DND-41 (cell line): ENCODE data around the gene OR14K1.

Experiments used
- ATAC-seq: fragments of 200-7000 bp; cut with Tn5 transposase; 3 replicates; pipeline ENCODE4 v1.9.1; 2021; ENCODE audit warnings: low read depth; ENCODE audit not compliant: insufficient read depth
- DNase-seq: peaks from one replicate; pipeline ENCODE4 v3.0.0-alpha.2; 2020
- H2AFZ ChIP-seq: 2 replicates; pipeline ENCODE4 v1.6.0; 2012; ENCODE audit warnings: low read depth, low read length
- H3K27ac ChIP-seq: 2 replicates; pipeline ENCODE4 v1.5.1; 2012; ENCODE audit warnings: low read length, inconsistent platforms
- H3K27me3 ChIP-seq: fragments of 200-600 bp; sonication (generic); 2 replicates; pipeline ENCODE4 v1.6.0; 2012; ENCODE audit warnings: low read length, mild to moderate bottlenecking, inconsistent platforms; ENCODE audit not compliant: insufficient read depth, poor library complexity
- H3K36me3 ChIP-seq: 2 replicates; pipeline ENCODE4 v1.5.1; 2012; ENCODE audit warnings: low read length, inconsistent platforms; ENCODE audit not compliant: insufficient read depth
- H3K4me1 ChIP-seq: 2 replicates; pipeline ENCODE4 v1.5.1; 2012; ENCODE audit warnings: mild to moderate bottlenecking, low read length; ENCODE audit not compliant: insufficient read depth
- H3K4me2 ChIP-seq: 2 replicates; pipeline ENCODE4 v1.6.0; 2012; ENCODE audit warnings: mild to moderate bottlenecking, moderate library complexity, low read length, inconsistent platforms; ENCODE audit not compliant: insufficient read depth
- H3K4me3 ChIP-seq, 2 experiments: fragments of 200-600 bp in 1 of 2; shearing (Covaris generic) in 1 of 2; 2 replicates each; pipeline ENCODE4 v1.5.1; 2012 to 2016; ENCODE audit warnings: inconsistent platforms in 2 of 2, low read length in 2 of 2, mild to moderate bottlenecking in 2 of 2, low read depth in 1 of 2, moderate library complexity in 1 of 2
- H3K79me2 ChIP-seq: 2 replicates; pipeline ENCODE4 v1.6.0; 2012; ENCODE audit warnings: low read length, inconsistent platforms; ENCODE audit not compliant: insufficient read depth
- H3K9ac ChIP-seq: 2 replicates; pipeline ENCODE4 v1.6.0; 2012; ENCODE audit warnings: low read depth, mild to moderate bottlenecking, inconsistent platforms, low read length, moderate library complexity
- H3K9me3 ChIP-seq: 2 replicates; pipeline ENCODE4 v1.5.1; 2012; ENCODE audit warnings: low read length, moderate library complexity, mild to moderate bottlenecking, inconsistent platforms; ENCODE audit not compliant: insufficient read depth, severe bottlenecking
- H4K20me1 ChIP-seq: 2 replicates; pipeline ENCODE4 v1.6.0; 2012; ENCODE audit warnings: low read length; ENCODE audit not compliant: insufficient read depth
- CTCF ChIP-seq: IDR thresholded peaks from 2 replicates; pipeline ENCODE4 v1.5.1; 2012; ENCODE audit warnings: borderline replicate concordance, low read length, moderate library complexity, mild to moderate bottlenecking; ENCODE audit not compliant: poor library complexity, severe bottlenecking; ENCODE audit errors: extremely low read depth
- EZH2 ChIP-seq: IDR thresholded peaks from 3 replicates; pipeline ENCODE4 v1.6.1; 2012; ENCODE audit warnings: borderline replicate concordance, low read depth, mild to moderate bottlenecking, moderate library complexity, low read length, inconsistent platforms; ENCODE audit not compliant: severe bottlenecking

The OR14K1 gene

GRCh38 chr1:247760456-247760855, 22.0 kb downstream of the OR14K1 start, which contains the start of gene OR1C1:
TSS of gene OR1C1 (minus strand) at chr1:247760556. CDS start at chr1:247758406, 2,150 bp downstream.
- Histone ChIP-seq H3K9me3 (no peaks in the 10 kb centered on the region), H3K27me3 (no peaks in the 10 kb centered on the region), H4K20me1 (no peaks in the 10 kb centered on the region), H3K36me3 (no peaks in the 10 kb centered on the region), H3K4me3 (no peak within 1 kb of the TSS), H3K27ac (no peak within 1 kb of the TSS), H2AFZ (no peak within 1 kb of the TSS), H3K4me2 (no peak within 1 kb of the TSS), H3K4me1 (no peaks in the 10 kb centered on the region), H3K9ac (no peak within 1 kb of the TSS), H3K79me2 (no peaks in the 10 kb centered on the region)
- DNase-seq (no peak), ATAC-seq (no peak)
- no peak for TF ChIP-seq CTCF

- no peaks in the 10 kb centered on the region for H3K9me3 ChIP-seq
- H2AFZ ChIP-seq, result no peak overlapping the region
- no peaks in the 10 kb centered on the region for H3K27me3 ChIP-seq
- ATAC-seq (no peak), DNase-seq (no peak)
- no peaks in the 10 kb centered on the region for H3K36me3 ChIP-seq
- H3K27ac ChIP-seq, result no peak overlapping the region
- H3K9ac ChIP-seq, result no peak overlapping the region
- H3K79me2 ChIP-seq, result no peaks in the 10 kb centered on the region
- no peak overlapping the region for H3K4me2 ChIP-seq
- H3K4me1 ChIP-seq, result no peaks in the 10 kb centered on the region
- H3K4me3 ChIP-seq, result no peak overlapping the region
- TF ChIP-seq CTCF, result no peak
- TF ChIP-seq EZH2, result no peak
- no peaks in the 10 kb centered on the region for H4K20me1 ChIP-seq
These were observed 31.2 kb downstream of the OR14K1 start for GRCh38 chr1:247769603-247770002.
